ENCODE measurements around the gene BTBD10.

DNA sequence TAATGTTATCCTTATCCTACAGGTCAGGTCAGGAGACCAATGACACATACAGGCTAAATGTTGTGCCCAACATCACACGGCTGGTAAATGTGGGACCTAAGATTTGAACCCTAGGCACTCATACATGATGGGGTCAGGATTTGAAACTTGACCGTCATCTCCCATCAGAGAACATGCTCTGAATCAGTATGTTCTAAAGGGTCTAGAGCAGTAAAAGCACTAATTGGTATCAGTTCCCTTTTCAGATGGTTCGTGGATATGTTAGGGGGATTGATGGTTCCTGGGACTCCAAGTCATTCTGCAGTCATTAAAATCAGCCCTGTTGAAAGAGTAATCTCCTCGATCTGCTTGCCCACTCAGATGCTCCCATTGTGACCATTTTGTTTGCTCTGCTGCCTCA lies 120.0 kb downstream of the BTBD10 start:
- TF ChIP-seq, protein P1, sequence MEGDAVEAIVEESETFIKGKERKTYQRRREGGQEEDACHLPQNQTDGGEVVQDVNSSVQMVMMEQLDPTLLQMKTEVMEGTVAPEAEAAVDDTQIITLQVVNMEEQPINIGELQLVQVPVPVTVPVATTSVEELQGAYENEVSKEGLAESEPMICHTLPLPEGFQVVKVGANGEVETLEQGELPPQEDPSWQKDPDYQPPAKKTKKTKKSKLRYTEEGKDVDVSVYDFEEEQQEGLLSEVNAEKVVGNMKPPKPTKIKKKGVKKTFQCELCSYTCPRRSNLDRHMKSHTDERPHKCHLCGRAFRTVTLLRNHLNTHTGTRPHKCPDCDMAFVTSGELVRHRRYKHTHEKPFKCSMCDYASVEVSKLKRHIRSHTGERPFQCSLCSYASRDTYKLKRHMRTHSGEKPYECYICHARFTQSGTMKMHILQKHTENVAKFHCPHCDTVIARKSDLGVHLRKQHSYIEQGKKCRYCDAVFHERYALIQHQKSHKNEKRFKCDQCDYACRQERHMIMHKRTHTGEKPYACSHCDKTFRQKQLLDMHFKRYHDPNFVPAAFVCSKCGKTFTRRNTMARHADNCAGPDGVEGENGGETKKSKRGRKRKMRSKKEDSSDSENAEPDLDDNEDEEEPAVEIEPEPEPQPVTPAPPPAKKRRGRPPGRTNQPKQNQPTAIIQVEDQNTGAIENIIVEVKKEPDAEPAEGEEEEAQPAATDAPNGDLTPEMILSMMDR (IDR thresholded peaks at IDR 0.05), result no peak
- TF ChIP-seq POLR2AphosphoS5 (IDR thresholded peaks at IDR 0.05), result no peak
- no peak for TF ChIP-seq POLR2A (IDR thresholded peaks at IDR 0.05; ENCODE audit: low read depth)
- TF ChIP-seq EP300 (IDR thresholded peaks at IDR 0.05), result no peak

All from esophagus muscularis mucosa (tissue), 4 donors.